K562 (cell line): ENCODE data around the gene FMNL1. TPM values are rescaled to one million over a fixed set of nuclear protein-coding genes. Genes with fewer than 3 reads are reported as not detected.

Source experiments
- BCOR ChIP-seq: fragments of 450-650 bp; IDR thresholded peaks from 2 replicates; pipeline ENCODE4 v1.6.1; 2016
- CEBPG ChIP-seq, 3 experiments: fragments of 200-800 bp in 1 of 3; sonication (Bioruptor generic) in 1 of 3; sonication (generic) in 1 of 3; formaldehyde crosslinking in 1 of 3; IDR thresholded peaks in 2 of 3; conservative IDR thresholded peaks in 1 of 3; 2 replicates each; pipeline versions ENCODE4 v1.6.1 to v1.8.0; 2016 to 2022; ENCODE audit warnings: missing compliant biosample characterization in 2 of 3, missing genetic modification characterization in 2 of 3, mild to moderate bottlenecking in 1 of 3, missing genetic modification reagents in 1 of 3
- CHD2 ChIP-seq: IDR thresholded peaks from 2 replicates; pipeline ENCODE4 v1.6.1; 2011; ENCODE audit warnings: low read depth, low read length
- CREB1 ChIP-seq, 2 experiments: sonication (generic) in 1 of 2; formaldehyde crosslinking in 1 of 2; IDR thresholded peaks; 2 replicates each; pipeline versions ENCODE4 v1.6.1 to v1.8.0; 2012 to 2022; ENCODE audit warnings: inconsistent platforms in 1 of 2, mild to moderate bottlenecking in 1 of 2, missing genetic modification reagents in 1 of 2, moderate library complexity in 1 of 2
- DDX20 ChIP-seq: fragments of 450-650 bp; IDR thresholded peaks from 2 replicates; pipeline ENCODE4 v1.6.1; 2016; ENCODE audit warnings: missing genetic modification characterization, low read depth, mild to moderate bottlenecking, missing compliant biosample characterization, moderate library complexity
- ERF ChIP-seq: fragments of 450-650 bp; formaldehyde crosslinking; IDR thresholded peaks from 2 replicates; pipeline ENCODE4 v1.4.0; 2020; ENCODE audit warnings: mild to moderate bottlenecking, mixed read lengths
- ETS2 ChIP-seq: IDR thresholded peaks from 2 replicates; pipeline ENCODE4 v1.6.1; 2016; ENCODE audit warnings: borderline replicate concordance, missing genetic modification characterization, mild to moderate bottlenecking, moderate library complexity, missing compliant biosample characterization; ENCODE audit not compliant: poor library complexity, severe bottlenecking
- ETV1 ChIP-seq: fragments of 450-650 bp; conservative IDR thresholded peaks from 2 replicates; pipeline ENCODE4 v1.6.1; 2016; ENCODE audit warnings: missing genetic modification characterization, control low read depth, low read depth, missing compliant biosample characterization
- JUN ChIP-seq, 2 experiments: sonication (generic) in 1 of 2; formaldehyde crosslinking in 1 of 2; IDR thresholded peaks; 2 replicates each; pipeline versions ENCODE4 v1.6.1 to v1.8.0; 2012 to 2022; ENCODE audit warnings: borderline replicate concordance in 2 of 2, mild to moderate bottlenecking in 2 of 2, improper control_type of control experiment in 1 of 2, low read depth in 1 of 2, low read length in 1 of 2, missing genetic modification reagents in 1 of 2
- LCOR ChIP-seq: sonication (generic); formaldehyde crosslinking; IDR thresholded peaks from 2 replicates; pipeline ENCODE4 v1.8.0; 2022; ENCODE audit warnings: mild to moderate bottlenecking, missing genetic modification reagents
- MAX ChIP-seq: sonication (generic); formaldehyde crosslinking; IDR thresholded peaks from 2 replicates; pipeline ENCODE4 v1.9.0; 2022; ENCODE audit warnings: mild to moderate bottlenecking, missing genetic modification reagents
- MYNN ChIP-seq, 2 experiments: sonication (generic); formaldehyde crosslinking in 1 of 2; IDR thresholded peaks; 2 replicates each; pipeline versions ENCODE4 v1.5.0 to v1.6.1; 2016 to 2020; ENCODE audit warnings: antibody characterized with exemption in 1 of 2, missing genetic modification reagents in 1 of 2
- NKRF ChIP-seq: fragments of 450-650 bp; IDR thresholded peaks from 2 replicates; pipeline ENCODE4 v1.6.1; 2016; ENCODE audit warnings: borderline replicate concordance
- PML ChIP-seq: IDR thresholded peaks from 2 replicates; pipeline ENCODE4 v1.6.1; 2012; ENCODE audit warnings: low read length, inconsistent platforms
- RAD21 ChIP-seq, 2 experiments: fragments of 250-450 bp in 1 of 2; fragments of 450-650 bp in 1 of 2; sonication (Bioruptor Pico) in 1 of 2; formaldehyde crosslinking in 1 of 2; IDR thresholded peaks in 1 of 2; conservative IDR thresholded peaks in 1 of 2; 2 replicates each; pipeline versions ENCODE4 v1.4.0 to v1.8.0; 2020 to 2022; ENCODE audit warnings: mild to moderate bottlenecking in 2 of 2, moderate library complexity in 1 of 2
- RNF219 ChIP-seq: fragments of 250-450 bp; sonication (Bioruptor Pico); IDR thresholded peaks from 2 replicates; pipeline ENCODE4 v1.5.0; 2022; ENCODE audit warnings: mild to moderate bottlenecking
- SIX5 ChIP-seq, 2 experiments: IDR thresholded peaks; 2 replicates each; pipeline ENCODE4 v1.6.1; 2011; ENCODE audit warnings: low read length in 2 of 2, borderline replicate concordance in 1 of 2, low read depth in 1 of 2, mild to moderate bottlenecking in 1 of 2, moderate library complexity in 1 of 2; ENCODE audit not compliant: insufficient read depth in 1 of 2
- SRF ChIP-seq, 2 experiments: fragments of 250-450, 450-650 bp in 1 of 2; sonication (Bioruptor Pico) in 1 of 2; sonication (generic) in 1 of 2; formaldehyde crosslinking; IDR thresholded peaks; 2 replicates each; pipeline versions ENCODE4 v1.5.0 to v1.5.1; 2020 to 2022; ENCODE audit warnings: mild to moderate bottlenecking in 1 of 2, missing genetic modification reagents in 1 of 2
- YY1 ChIP-seq, 3 experiments: IDR thresholded peaks; 2 replicates each; pipeline ENCODE4 v1.6.1; 2011; ENCODE audit warnings: low read length in 2 of 3, mild to moderate bottlenecking in 2 of 3, moderate library complexity in 2 of 3, borderline replicate concordance in 1 of 3, control low read depth in 1 of 3, low read depth in 1 of 3; ENCODE audit not compliant: insufficient read depth in 3 of 3, insufficient replicate concordance in 2 of 3, control insufficient read depth in 1 of 3, insufficient read length in 1 of 3; ENCODE audit errors: extremely low read depth in 1 of 3
- ZNF239 ChIP-seq: fragments of 250-450 bp; sonication (Bioruptor Pico); IDR thresholded peaks from 2 replicates; pipeline ENCODE4 v1.4.0; 2020; ENCODE audit warnings: mild to moderate bottlenecking
- ZNF311 ChIP-seq: fragments of 250-450 bp; sonication (Bioruptor Pico); IDR thresholded peaks from 2 replicates; pipeline ENCODE4 v1.4.0; 2020; ENCODE audit warnings: mild to moderate bottlenecking, moderate library complexity
- polyA plus RNA-seq, 8 experiments: library from polyadenylated mRNA; depleted of rRNA in 4 of 8; stranded (reverse) in 5 of 8; unstranded in 3 of 8; fragments of >200 nt; fragmentation: Nextera tagmentation in 2 of 8; fragmentation: Illumina TruSeq in 1 of 8; extraction: Ambion mirVana in 2 of 8; extraction: Trizol in 1 of 8; gene quantifications; 2 replicates each; pipeline versions ENCODE4 v1.2.1 to v1.2.3, GENCODE V29; 2011 to 2014; ENCODE audit warnings: inconsistent platforms in 1 of 8, missing spikeins in 1 of 8
- total RNA-seq, 7 experiments: library from RNA; depleted of rRNA in 6 of 7; stranded (reverse); fragments of >200 nt in 6 of 7; fragmentation: Illumina TruSeq in 2 of 7; extraction: Trizol in 2 of 7; gene quantifications; 2 replicates each; pipeline versions ENCODE4 v1.2.1 to v1.2.3, GENCODE V29; 2011 to 2021; ENCODE audit warnings: low replicate concordance in 1 of 7

Gene FMNL1
- total and polyA plus RNA-seq, 9 of the 15 experiments (the other 6 are each of a cell fraction or from before 2014, with no cell fraction given), result 0.70 to 36.6 (median 7.7) TPM

GRCh38 chr17:45270828-45271418 lies 49.2 kb downstream of the FMNL1 start (continued):
- TF ChIP-seq JUN (IDR thresholded peaks at IDR 0.05; ENCODE audit: borderline replicate concordance, low read depth, low read length), result no peak
- no peak for TF ChIP-seq JUN (CRISPR knock-in tag; IDR thresholded peaks at IDR 0.05; ENCODE audit: borderline replicate concordance)
- no peak for TF ChIP-seq BCOR
- no peak for TF ChIP-seq MYNN (IDR thresholded peaks at IDR 0.05)
- TF ChIP-seq MYNN (CRISPR knock-in tag; IDR thresholded peaks at IDR 0.05), result no peak
- TF ChIP-seq SIX5 (IDR thresholded peaks at IDR 0.05; ENCODE audit: borderline replicate concordance in 1 of 2, insufficient read depth in 1 of 2, low read depth in 1 of 2, low read length in 2 of 2), result no peak
- peak; percentile 51 to 77 for TF ChIP-seq RAD21 (CRISPR knock-in tag; conservative IDR thresholded peaks at IDR 0.05 in 1 of 2, IDR thresholded peaks at IDR 0.05 in 1 of 2)
- TF ChIP-seq YY1 (IDR thresholded peaks at IDR 0.05; ENCODE audit: borderline replicate concordance in 1 of 3, control insufficient read depth in 1 of 3, extremely low read depth in 1 of 3, insufficient read depth in 3 of 3, insufficient read length in 1 of 3, insufficient replicate concordance in 2 of 3, low read depth in 1 of 3, low read length in 2 of 3), result no peak
- no peak for TF ChIP-seq ETV1 (tag)
- no peak for TF ChIP-seq NKRF
- no peak for TF ChIP-seq CHD2
- 0 out of 2 replicates have a peak, but pooled peaks have one; percentile 24 for TF ChIP-seq LCOR (CRISPR knock-in tag)
- no peak for TF ChIP-seq PML
- no peak for TF ChIP-seq RNF219 (CRISPR knock-in tag)
- peak; percentile 29; the same call in 1 of the 2 replicates for TF ChIP-seq CREB1 (IDR thresholded peaks at IDR 0.05)
- peak; percentile 34; the same call in 1 of the 2 replicates for TF ChIP-seq CREB1 (CRISPR knock-in tag; IDR thresholded peaks at IDR 0.05)
- TF ChIP-seq ETS2, result no peak
- TF ChIP-seq DDX20, result no peak
- no peak for TF ChIP-seq SRF (CRISPR knock-in tag; IDR thresholded peaks at IDR 0.05)
- no peak for TF ChIP-seq ZNF311 (CRISPR knock-in tag)
- no peak for TF ChIP-seq MAX (CRISPR knock-in tag)
- TF ChIP-seq ERF (CRISPR knock-in tag), result no peak
- no peak for TF ChIP-seq CEBPG (CRISPR knock-in tag; IDR thresholded peaks at IDR 0.05)
- TF ChIP-seq CEBPG (tag; conservative IDR thresholded peaks at IDR 0.05 in 1 of 2, IDR thresholded peaks at IDR 0.05 in 1 of 2), result no peak
- no peak for TF ChIP-seq ZNF239 (CRISPR knock-in tag)
